MM.1S (cell line): ENCODE data around the gene DOCK4.

Experiments
- DNase-seq: peaks from one replicate; pipeline ENCODE4 v3.0.0-alpha.2; 2015
- H2AFZ ChIP-seq: fragments of 300-600 bp; sonication (generic); 2 replicates; pipeline ENCODE4 v1.6.0; 2016; ENCODE audit warnings: antibody characterized with exemption, low read length
- H3F3A ChIP-seq: fragments of 300-600 bp; sonication (generic); 2 replicates; pipeline ENCODE4 v1.6.1; 2016; ENCODE audit warnings: mild to moderate bottlenecking, antibody characterized with exemption, low read length, moderate library complexity, mixed read lengths; ENCODE audit not compliant: insufficient read depth
- H3K27ac ChIP-seq: fragments of 300-600 bp; sonication (generic); 2 replicates; pipeline ENCODE4 v1.5.1; 2016; ENCODE audit warnings: mild to moderate bottlenecking, low read length
- H3K27me3 ChIP-seq: fragments of 300-600 bp; sonication (generic); replicated peaks from 2 replicates; pipeline ENCODE4 v1.6.0; 2016; ENCODE audit warnings: low read length; ENCODE audit not compliant: insufficient read depth
- H3K36me3 ChIP-seq: fragments of 300-600 bp; sonication (generic); replicated peaks from 2 replicates; pipeline ENCODE4 v1.6.1; 2016; ENCODE audit warnings: mild to moderate bottlenecking, low read length, mixed read lengths; ENCODE audit not compliant: insufficient read depth
- H3K4me1 ChIP-seq: fragments of 300-600 bp; sonication (generic); 2 replicates; pipeline ENCODE4 v1.6.1; 2016; ENCODE audit warnings: low read length, mixed read lengths
- H3K4me2 ChIP-seq: fragments of 300-600 bp; sonication (generic); 2 replicates; pipeline ENCODE4 v1.6.0; 2016; ENCODE audit warnings: low read depth, low read length
- H3K4me3 ChIP-seq: fragments of 300-600 bp; sonication (generic); 2 replicates; pipeline ENCODE4 v1.5.1; 2016; ENCODE audit warnings: low read length, mixed read lengths
- H3K79me2 ChIP-seq: fragments of 300-600 bp; sonication (generic); 2 replicates; pipeline ENCODE4 v1.6.1; 2016; ENCODE audit warnings: mixed run types, low read length, mixed read lengths
- H3K9ac ChIP-seq: fragments of 300-600 bp; sonication (generic); 2 replicates; pipeline ENCODE4 v1.6.1; 2016; ENCODE audit warnings: low read length, mixed read lengths
- H3K9me2 ChIP-seq: fragments of 300-600 bp; sonication (generic); replicated peaks from 2 replicates; pipeline ENCODE4 v1.6.1; 2016; ENCODE audit warnings: mild to moderate bottlenecking, low read length, mixed read lengths; ENCODE audit not compliant: insufficient read depth
- H3K9me3 ChIP-seq: fragments of 300-600 bp; sonication (generic); replicated peaks from 2 replicates; pipeline ENCODE4 v1.6.1; 2016; ENCODE audit warnings: mild to moderate bottlenecking, low read length, mixed read lengths; ENCODE audit not compliant: insufficient read depth
- H4K20me1 ChIP-seq: fragments of 300-600 bp; sonication (generic); 2 replicates; pipeline ENCODE4 v1.6.1; 2016; ENCODE audit warnings: mild to moderate bottlenecking, low read length, moderate library complexity, mixed read lengths; ENCODE audit not compliant: insufficient read depth
- CTCF ChIP-seq: fragments of 300-600 bp; sonication (generic); IDR thresholded peaks from 2 replicates; pipeline ENCODE4 v1.5.1; 2016; ENCODE audit warnings: antibody characterized with exemption, low read length, mixed read lengths
- EZH2 ChIP-seq: fragments of 300-600 bp; sonication (generic); optimal IDR thresholded peaks from 2 replicates; pipeline ENCODE3; 2017; ENCODE audit warnings: low read depth, mild to moderate bottlenecking, antibody characterized with exemption, low read length, mixed read lengths
- EZH2phosphoT487 ChIP-seq: fragments of 300-600 bp; sonication (generic); IDR thresholded peaks from 2 replicates; pipeline ENCODE4 v1.6.1; 2018; ENCODE audit warnings: antibody characterized with exemption, low read length

Gene DOCK4

GRCh38 chr7:111834367-111834766 lies 371.8 kb downstream of the DOCK4 start:
- no peak overlapping the region for H3K4me3 ChIP-seq
- H3K36me3 ChIP-seq: no peaks in the 10 kb centered on the region
- H3K79me2 ChIP-seq: no peaks in the 10 kb centered on the region
- TF ChIP-seq EZH2phosphoT487 (no peak), CTCF (no peak), EZH2 (no peak)
- H3K4me1 ChIP-seq: no peaks in the 10 kb centered on the region
- H3K4me2 ChIP-seq: no peak overlapping the region
- no peak overlapping the region for H2AFZ ChIP-seq
- H4K20me1 ChIP-seq: no peaks in the 10 kb centered on the region
- H3K27ac ChIP-seq: no peak overlapping the region
- DNase-seq: no peak
- no peaks in the 10 kb centered on the region for H3F3A ChIP-seq
- H3K27me3 ChIP-seq: no peaks in the 10 kb centered on the region
- H3K9me3 ChIP-seq: no peaks in the 10 kb centered on the region
- H3K9me2 ChIP-seq: no peaks in the 10 kb centered on the region
- no peak overlapping the region for H3K9ac ChIP-seq

- Histone ChIP-seq H3K4me1 (no peaks in the 10 kb centered on the region), H3K27ac (no peak overlapping the region), H3K9me3 (no peaks in the 10 kb centered on the region), H3K36me3 (no peaks in the 10 kb centered on the region), H3K79me2 (no peaks in the 10 kb centered on the region), H3K4me2 (no peak overlapping the region), H4K20me1 (no peaks in the 10 kb centered on the region), H3F3A (no peaks in the 10 kb centered on the region), H2AFZ (no peak overlapping the region), H3K9ac (no peak overlapping the region), H3K27me3 (no peaks in the 10 kb centered on the region), H3K4me3 (no peak overlapping the region), H3K9me2 (no peaks in the 10 kb centered on the region)
- TF ChIP-seq EZH2 (no peak), CTCF (no peak), EZH2phosphoT487 (no peak)
- no peak for DNase-seq
Observed at GRCh38 chr7:111833466-111833865, 372.7 kb downstream of the DOCK4 start.

- H3K36me3 ChIP-seq: no peaks in the 10 kb centered on the region
- no peak overlapping the region for H3K9ac ChIP-seq
- DNase-seq: no peak
- H3K79me2 ChIP-seq: no peaks in the 10 kb centered on the region
- no peaks in the 10 kb centered on the region for H3F3A ChIP-seq
- no peaks in the 10 kb centered on the region for H3K9me2 ChIP-seq
- no peaks in the 10 kb centered on the region for H3K27me3 ChIP-seq
- H3K4me3 ChIP-seq: no peak overlapping the region
- H4K20me1 ChIP-seq: no peaks in the 10 kb centered on the region
- no peak overlapping the region for H2AFZ ChIP-seq
- no peak overlapping the region for H3K27ac ChIP-seq
- TF ChIP-seq EZH2phosphoT487 (no peak), CTCF (no peak), EZH2 (no peak)
- H3K9me3 ChIP-seq: no peaks in the 10 kb centered on the region
- no peak overlapping the region for H3K4me2 ChIP-seq
- no peaks in the 10 kb centered on the region for H3K4me1 ChIP-seq
Observed at GRCh38 chr7:111832174-111832573, 374.0 kb downstream of the DOCK4 start.
